ENCODE data around the gene RAB14. TPM values are rescaled to one million over a fixed set of nuclear protein-coding genes. Genes with fewer than 3 reads are reported as not detected.
A peak's percentile ranks its signal among the peaks of the same experiment; 100 is the strongest.

The RAB14 gene
- total RNA-seq, 3 donors from 2014 or later, result 70.1 to 87.2 (median 76.2) TPM

DNA sequence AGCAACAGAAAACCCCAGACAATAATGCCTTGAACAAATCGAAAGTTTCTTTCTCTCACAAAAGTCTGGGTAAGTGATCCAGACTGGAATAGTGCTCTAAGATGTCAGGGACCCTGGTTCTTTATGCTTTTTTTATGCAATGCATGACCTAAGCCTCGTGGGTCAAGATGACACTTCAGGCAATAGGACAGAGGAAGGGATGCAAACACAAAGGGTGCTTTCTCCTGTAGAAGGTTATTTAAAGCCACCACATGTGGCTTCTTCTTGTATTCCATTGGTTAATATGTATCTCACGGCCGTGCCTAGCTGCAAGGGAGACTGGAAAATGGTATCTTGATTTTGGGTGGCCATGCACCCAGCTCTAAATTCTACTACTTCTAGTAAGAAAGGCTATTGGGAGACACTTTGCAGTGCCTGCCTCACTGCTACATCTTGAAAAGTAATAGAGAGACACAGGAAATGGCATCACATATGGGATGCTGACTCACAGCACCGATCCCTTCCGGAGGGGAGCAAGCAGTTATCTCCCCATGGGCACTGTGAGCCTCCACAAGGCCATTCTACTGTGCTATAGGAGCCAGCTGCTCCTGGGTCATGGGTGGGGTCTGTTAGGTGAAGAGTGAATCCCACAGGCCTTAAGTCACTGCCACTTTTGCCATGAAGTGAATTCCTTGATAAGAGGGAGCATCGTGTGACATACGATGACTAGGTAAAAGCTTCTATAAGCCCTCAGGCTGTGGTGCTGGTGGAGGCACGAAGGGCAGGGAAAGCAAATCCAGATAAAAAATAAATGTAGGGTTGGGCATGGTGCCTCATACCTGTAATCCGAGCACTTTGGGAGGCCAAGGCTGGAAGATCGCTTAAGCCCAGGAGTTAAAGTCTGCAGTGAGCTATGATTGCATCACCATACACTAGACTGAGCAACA lies 32.5 kb upstream of the RAB14 start:
- DNase-seq (no peak), ATAC-seq (peak; percentile 21)
- Histone ChIP-seq H3K9me3 (no peaks in the 10 kb centered on the region), H3K36me3 (ENCODE audit: low read depth) (no peaks in the 10 kb centered on the region), H3K4me3 (no peak overlapping the region), H3K4me1 (ENCODE audit: low read depth) (no peaks in the 10 kb centered on the region)
- intact Hi-C loops (cut with DNase I, micrococcal nuclease), result no loop called here
- TF ChIP-seq, protein P1, sequence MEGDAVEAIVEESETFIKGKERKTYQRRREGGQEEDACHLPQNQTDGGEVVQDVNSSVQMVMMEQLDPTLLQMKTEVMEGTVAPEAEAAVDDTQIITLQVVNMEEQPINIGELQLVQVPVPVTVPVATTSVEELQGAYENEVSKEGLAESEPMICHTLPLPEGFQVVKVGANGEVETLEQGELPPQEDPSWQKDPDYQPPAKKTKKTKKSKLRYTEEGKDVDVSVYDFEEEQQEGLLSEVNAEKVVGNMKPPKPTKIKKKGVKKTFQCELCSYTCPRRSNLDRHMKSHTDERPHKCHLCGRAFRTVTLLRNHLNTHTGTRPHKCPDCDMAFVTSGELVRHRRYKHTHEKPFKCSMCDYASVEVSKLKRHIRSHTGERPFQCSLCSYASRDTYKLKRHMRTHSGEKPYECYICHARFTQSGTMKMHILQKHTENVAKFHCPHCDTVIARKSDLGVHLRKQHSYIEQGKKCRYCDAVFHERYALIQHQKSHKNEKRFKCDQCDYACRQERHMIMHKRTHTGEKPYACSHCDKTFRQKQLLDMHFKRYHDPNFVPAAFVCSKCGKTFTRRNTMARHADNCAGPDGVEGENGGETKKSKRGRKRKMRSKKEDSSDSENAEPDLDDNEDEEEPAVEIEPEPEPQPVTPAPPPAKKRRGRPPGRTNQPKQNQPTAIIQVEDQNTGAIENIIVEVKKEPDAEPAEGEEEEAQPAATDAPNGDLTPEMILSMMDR (IDR thresholded peaks at IDR 0.05), result no peak

DNA sequence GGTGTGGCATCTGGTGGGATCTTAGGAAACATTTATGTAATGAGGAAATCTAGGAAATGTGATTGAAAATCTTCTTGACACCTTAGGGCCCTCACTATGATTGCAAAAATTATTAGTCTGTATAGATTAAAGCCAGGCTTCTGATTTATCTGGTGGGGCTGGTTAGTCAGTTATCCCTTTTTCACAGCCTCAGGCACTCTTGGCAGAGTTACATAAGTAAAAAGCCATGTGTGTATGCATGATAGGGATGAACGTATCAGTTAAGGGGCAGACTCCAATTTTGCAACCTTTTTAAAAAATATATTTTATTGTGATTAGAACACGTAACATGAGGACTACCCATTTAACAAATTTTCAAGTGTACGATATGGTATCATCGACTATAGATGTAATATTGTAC lies 30.6 kb upstream of the RAB14 start:
- intact Hi-C loops (cut with DNase I, micrococcal nuclease), result no loop called here
- ATAC-seq (no peak), DNase-seq (no peak)
- H3K36me3 ChIP-seq (ENCODE audit: low read depth), result no peaks in the 10 kb centered on the region
- TF ChIP-seq, protein P1 (IDR thresholded peaks at IDR 0.05), result no peak
- no peaks in the 10 kb centered on the region for H3K4me1 ChIP-seq (ENCODE audit: low read depth)
- no peaks in the 10 kb centered on the region for H3K9me3 ChIP-seq
- H3K4me3 ChIP-seq, result no peak overlapping the region

DNA sequence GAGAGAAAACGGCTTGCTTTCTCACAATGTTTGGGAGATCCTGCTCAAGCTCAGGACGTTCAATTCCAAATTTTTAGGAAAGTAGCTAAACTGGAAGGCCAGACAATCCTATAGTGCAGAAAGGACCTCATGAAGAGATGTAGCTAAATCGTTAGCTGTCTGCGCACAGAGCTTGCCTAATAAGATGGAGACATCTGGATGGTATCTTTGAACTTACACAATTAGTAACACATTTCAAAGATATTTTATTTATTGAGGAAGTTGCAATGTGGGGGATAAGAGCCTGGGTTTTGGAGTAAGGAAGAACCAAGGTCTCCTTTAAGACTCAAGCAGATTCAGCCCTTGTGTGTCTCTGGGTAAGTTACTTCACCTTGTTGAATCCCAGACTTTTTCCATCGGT lies 28.6 kb upstream of the RAB14 start:
- TF ChIP-seq, protein P1 (IDR thresholded peaks at IDR 0.05), result no peak
- DNase-seq (no peak), ATAC-seq (no peak)
- H3K4me3 ChIP-seq, result no peak overlapping the region
- H3K9me3 ChIP-seq, result no peaks in the 10 kb centered on the region
- H3K4me1 ChIP-seq (ENCODE audit: low read depth), result no peaks in the 10 kb centered on the region
- H3K36me3 ChIP-seq (ENCODE audit: low read depth), result no peaks in the 10 kb centered on the region
- intact Hi-C loops (cut with DNase I, micrococcal nuclease), result no loop called here

DNA sequence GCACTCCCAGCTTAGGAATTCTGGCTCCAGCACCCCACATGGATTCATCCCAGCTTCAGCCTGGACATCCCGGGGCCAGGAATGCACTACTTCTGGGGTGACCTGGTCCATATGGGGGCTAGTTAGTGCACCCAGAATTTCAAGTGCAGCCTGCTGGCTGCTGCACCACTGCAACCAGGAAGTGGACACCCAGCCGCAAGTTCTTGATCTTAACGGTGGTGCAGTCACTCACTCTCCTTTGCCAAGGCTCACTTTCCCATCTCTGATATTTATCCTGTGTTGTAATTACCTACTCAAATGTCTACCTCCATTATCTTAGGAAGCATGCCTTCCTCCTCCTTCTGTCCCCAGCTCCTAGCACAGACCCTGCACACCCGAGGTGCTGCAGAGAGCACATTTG lies 26.2 kb upstream of the RAB14 start:
- Histone ChIP-seq H3K4me1 (ENCODE audit: low read depth) (no peaks in the 10 kb centered on the region), H3K9me3 (no peaks in the 10 kb centered on the region), H3K4me3 (no peak overlapping the region), H3K36me3 (ENCODE audit: low read depth) (no peaks in the 10 kb centered on the region)
- intact Hi-C loops (cut with DNase I, micrococcal nuclease), result no loop called here
- TF ChIP-seq, protein P1 (IDR thresholded peaks at IDR 0.05), result no peak
- ATAC-seq, result no peak
- DNase-seq, result no peak

DNA sequence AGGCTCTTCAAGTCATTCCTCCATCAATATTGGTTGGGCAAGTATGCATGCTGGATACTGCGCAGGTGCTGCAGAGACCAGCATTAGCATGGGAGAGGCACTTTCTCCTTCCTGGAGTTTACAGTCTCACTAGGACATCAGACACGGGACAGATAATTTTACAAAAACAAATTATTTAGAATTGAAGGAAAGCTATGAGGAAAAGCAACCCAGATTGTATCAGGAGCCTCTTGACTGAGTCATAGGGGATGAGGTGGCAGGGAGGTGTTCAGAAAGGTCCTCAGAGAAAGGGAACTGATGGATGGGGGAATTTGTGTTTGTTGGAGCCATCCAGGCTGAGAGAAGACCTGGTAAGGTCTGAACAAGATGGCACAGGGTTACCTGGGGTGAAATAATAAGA lies 24.5 kb upstream of the RAB14 start:
- intact Hi-C loops (cut with DNase I, micrococcal nuclease), result no loop called here
- ATAC-seq (no peak), DNase-seq (no peak)
- TF ChIP-seq, protein P1 (IDR thresholded peaks at IDR 0.05), result no peak
- H3K9me3 ChIP-seq, result no peaks in the 10 kb centered on the region
- H3K36me3 ChIP-seq (ENCODE audit: low read depth), result no peaks in the 10 kb centered on the region
- no peaks in the 10 kb centered on the region for H3K4me1 ChIP-seq (ENCODE audit: low read depth)
- no peak overlapping the region for H3K4me3 ChIP-seq
